ENCODE measurements around the gene EBF3.

DNA sequence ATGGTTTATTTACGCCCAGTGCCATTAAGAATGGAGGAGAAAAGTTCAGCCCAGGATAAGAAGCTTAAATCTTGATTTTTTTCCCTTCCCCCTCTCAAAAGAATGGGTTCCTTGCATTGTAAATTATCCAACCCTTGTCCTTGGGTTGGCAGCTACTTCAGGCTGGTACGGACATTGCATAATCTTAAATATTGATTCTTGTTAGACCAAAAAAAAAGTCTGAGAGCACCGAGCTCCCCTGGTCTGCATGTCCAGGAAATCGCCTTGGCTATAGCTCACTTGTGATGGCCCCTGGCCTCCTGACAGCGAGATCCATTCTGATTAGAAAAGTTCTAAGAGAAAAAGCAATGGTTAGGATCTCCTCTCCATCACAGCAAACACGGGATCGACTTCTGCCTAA, 151.7 kb downstream of the EBF3 start:
- TF ChIP-seq, protein P1, sequence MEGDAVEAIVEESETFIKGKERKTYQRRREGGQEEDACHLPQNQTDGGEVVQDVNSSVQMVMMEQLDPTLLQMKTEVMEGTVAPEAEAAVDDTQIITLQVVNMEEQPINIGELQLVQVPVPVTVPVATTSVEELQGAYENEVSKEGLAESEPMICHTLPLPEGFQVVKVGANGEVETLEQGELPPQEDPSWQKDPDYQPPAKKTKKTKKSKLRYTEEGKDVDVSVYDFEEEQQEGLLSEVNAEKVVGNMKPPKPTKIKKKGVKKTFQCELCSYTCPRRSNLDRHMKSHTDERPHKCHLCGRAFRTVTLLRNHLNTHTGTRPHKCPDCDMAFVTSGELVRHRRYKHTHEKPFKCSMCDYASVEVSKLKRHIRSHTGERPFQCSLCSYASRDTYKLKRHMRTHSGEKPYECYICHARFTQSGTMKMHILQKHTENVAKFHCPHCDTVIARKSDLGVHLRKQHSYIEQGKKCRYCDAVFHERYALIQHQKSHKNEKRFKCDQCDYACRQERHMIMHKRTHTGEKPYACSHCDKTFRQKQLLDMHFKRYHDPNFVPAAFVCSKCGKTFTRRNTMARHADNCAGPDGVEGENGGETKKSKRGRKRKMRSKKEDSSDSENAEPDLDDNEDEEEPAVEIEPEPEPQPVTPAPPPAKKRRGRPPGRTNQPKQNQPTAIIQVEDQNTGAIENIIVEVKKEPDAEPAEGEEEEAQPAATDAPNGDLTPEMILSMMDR (conservative IDR thresholded peaks at IDR 0.05; ENCODE audit: low read depth, low read length) = no peak
- TF ChIP-seq EZH2 (IDR thresholded peaks at IDR 0.05; ENCODE audit: borderline replicate concordance, low read depth, low read length, poor library complexity, severe bottlenecking) = no peak

Measured in A673 (cell line).